CD14-positive monocyte (primary cell): ENCODE data around the gene CUX1. TPM values are rescaled to one million over a fixed set of nuclear protein-coding genes. Genes with fewer than 3 reads are reported as not detected.

Experiments used
- DNase-seq, 3 donors: peaks; one replicate each; pipeline ENCODE4 v3.0.0-alpha.2; 2011 to 2022
- H2AFZ ChIP-seq: 2 replicates; pipeline ENCODE4 v1.6.0; 2012; ENCODE audit warnings: mild to moderate bottlenecking, low read depth, low read length, inconsistent platforms; ENCODE audit not compliant: insufficient read depth, poor library complexity, severe bottlenecking
- H3K27ac ChIP-seq, 2 donors: 1 replicate in 1 of 2; 2 replicates in 1 of 2; pipeline ENCODE4 v1.5.1; 2012 to 2013; ENCODE audit warnings: low read length in 2 of 2, control low read depth in 1 of 2, inconsistent platforms in 1 of 2, low read depth in 1 of 2, mild to moderate bottlenecking in 1 of 2
- H3K27me3 ChIP-seq, 2 donors: one replicate each; pipeline versions ENCODE4 v1.6.0 to v1.6.1; 2011 to 2013; ENCODE audit warnings: low read length in 2 of 2; ENCODE audit not compliant: control insufficient read depth in 2 of 2, insufficient read depth in 2 of 2
- H3K36me3 ChIP-seq, 2 donors: replicated peaks in 1 of 2; 1 replicate in 1 of 2; 2 replicates in 1 of 2; pipeline versions ENCODE4 v1.5.1 to v1.6.1; 2012 to 2013; ENCODE audit warnings: low read length in 2 of 2, control low read depth in 1 of 2, inconsistent platforms in 1 of 2, mild to moderate bottlenecking in 1 of 2; ENCODE audit not compliant: insufficient read depth in 2 of 2, control insufficient read depth in 1 of 2
- H3K4me1 ChIP-seq, 2 donors: 1 replicate in 1 of 2; 2 replicates in 1 of 2; pipeline versions ENCODE4 v1.5.1 to v1.6.1; 2012 to 2013; ENCODE audit warnings: low read length in 2 of 2, control low read depth in 1 of 2, inconsistent platforms in 1 of 2, mild to moderate bottlenecking in 1 of 2, moderate library complexity in 1 of 2; ENCODE audit not compliant: insufficient read depth in 2 of 2, control insufficient read depth in 1 of 2
- H3K4me2 ChIP-seq: replicated peaks from 2 replicates; pipeline ENCODE3; 2012; ENCODE audit warnings: low read length, moderate library complexity, mild to moderate bottlenecking; ENCODE audit not compliant: poor library complexity, severe bottlenecking; ENCODE audit errors: extremely low read depth
- H3K4me3 ChIP-seq, 3 experiments: fragments of 200-600 bp in 1 of 3; sonication (generic) in 1 of 3; replicated peaks in 1 of 3; 1 replicate in 2 of 3; 2 replicates in 1 of 3; pipeline ENCODE4 v1.5.1; 2011 to 2013; ENCODE audit warnings: low read length in 3 of 3, mild to moderate bottlenecking in 3 of 3, control low read depth in 2 of 3, low read depth in 2 of 3, inconsistent platforms in 1 of 3, moderate library complexity in 1 of 3
- H3K79me2 ChIP-seq: 2 replicates; pipeline ENCODE4 v1.6.0; 2012; ENCODE audit warnings: mild to moderate bottlenecking, control low read depth, inconsistent platforms, low read length, moderate library complexity; ENCODE audit not compliant: insufficient read depth
- H3K9ac ChIP-seq: 2 replicates; pipeline ENCODE4 v1.6.0; 2017; ENCODE audit warnings: low read length, mild to moderate bottlenecking; ENCODE audit not compliant: insufficient read depth, poor library complexity, severe bottlenecking
- H3K9me3 ChIP-seq, 2 donors: replicated peaks in 1 of 2; 1 replicate in 1 of 2; 2 replicates in 1 of 2; pipeline versions ENCODE4 v1.5.1 to v1.6.1; 2012 to 2013; ENCODE audit warnings: low read length in 2 of 2, control low read depth in 1 of 2; ENCODE audit not compliant: control insufficient read depth in 1 of 2, insufficient read depth in 1 of 2
- H4K20me1 ChIP-seq: 2 replicates; pipeline ENCODE4 v1.6.0; 2012; ENCODE audit warnings: mild to moderate bottlenecking, low read length, control low read depth, moderate library complexity; ENCODE audit not compliant: insufficient read depth
- H3K27ac Mint-ChIP-seq, 7 donors: one replicate each; pipeline ENCODE4 v1.8.0; 2020; ENCODE audit warnings: mild to moderate bottlenecking in 7 of 7, mixed read lengths in 7 of 7, moderate library complexity in 6 of 7, inconsistent platforms in 2 of 7
- H3K27me3 Mint-ChIP-seq, 3 donors: one replicate each; pipeline ENCODE4 v1.8.0; 2021 to 2022; ENCODE audit warnings: low read depth in 3 of 3, mild to moderate bottlenecking in 3 of 3, mixed read lengths in 3 of 3, moderate library complexity in 3 of 3, inconsistent platforms in 1 of 3
- H3K36me3 Mint-ChIP-seq, 2 donors: one replicate each; pipeline ENCODE4 v1.8.0; 2020; ENCODE audit warnings: mixed read lengths in 2 of 2, inconsistent platforms in 1 of 2, mild to moderate bottlenecking in 1 of 2
- H3K4me1 Mint-ChIP-seq: one replicate; pipeline ENCODE4 v1.8.0; 2020; ENCODE audit warnings: mild to moderate bottlenecking, mixed read lengths
- H3K4me3 Mint-ChIP-seq, 2 donors: one replicate each; pipeline ENCODE4 v1.8.0; 2020; ENCODE audit warnings: mild to moderate bottlenecking in 2 of 2, mixed read lengths in 2 of 2, moderate library complexity in 1 of 2
- H3K9me3 Mint-ChIP-seq, 7 donors: one replicate each; pipeline ENCODE4 v1.8.0; 2020 to 2022; ENCODE audit warnings: mixed read lengths in 7 of 7, mild to moderate bottlenecking in 6 of 7, moderate library complexity in 6 of 7, inconsistent platforms in 2 of 7
- whole genome bisulfite sequencing: methylation state at CpG from one replicate; pipeline ENCODE4 v1.1.5; 2013; ENCODE audit warnings: missing lambda C conversion rate; ENCODE audit not compliant: insufficient coverage; 5-methylcytosine and 5-hydroxymethylcytosine counted together
- intact Hi-C, 2 donors: fragments of 100-400 bp; cut with micrococcal nuclease; formaldehyde crosslinking; loops; one replicate each; pipeline versions ENCODE4 v1.15.0 to v1.15.1; 2023
- polyA plus RNA-seq, 3 donors: library from polyadenylated mRNA; depleted of rRNA in 1 of 3; unstranded in 2 of 3; stranded (reverse) in 1 of 3; fragments of 300-500 nt in 2 of 3; fragments of >200 nt in 1 of 3; fragmentation: Illumina TruSeq in 2 of 3; gene quantifications; 1 replicate in 2 of 3; 2 replicates in 1 of 3; pipeline ENCODE4 v1.2.3, GENCODE V29; 2012 to 2021
- TF ChIP-seq, protein P1 (sequence below): fragments of 200-600 bp; IDR thresholded peaks from one replicate; pipeline ENCODE4 v1.8.0; 2022; ENCODE audit warnings: antibody characterized with exemption, mild to moderate bottlenecking

CUX1 gene
- polyA plus RNA-seq, 3 donors: 17.6 to 38.0 (median 28.0) TPM

DNA sequence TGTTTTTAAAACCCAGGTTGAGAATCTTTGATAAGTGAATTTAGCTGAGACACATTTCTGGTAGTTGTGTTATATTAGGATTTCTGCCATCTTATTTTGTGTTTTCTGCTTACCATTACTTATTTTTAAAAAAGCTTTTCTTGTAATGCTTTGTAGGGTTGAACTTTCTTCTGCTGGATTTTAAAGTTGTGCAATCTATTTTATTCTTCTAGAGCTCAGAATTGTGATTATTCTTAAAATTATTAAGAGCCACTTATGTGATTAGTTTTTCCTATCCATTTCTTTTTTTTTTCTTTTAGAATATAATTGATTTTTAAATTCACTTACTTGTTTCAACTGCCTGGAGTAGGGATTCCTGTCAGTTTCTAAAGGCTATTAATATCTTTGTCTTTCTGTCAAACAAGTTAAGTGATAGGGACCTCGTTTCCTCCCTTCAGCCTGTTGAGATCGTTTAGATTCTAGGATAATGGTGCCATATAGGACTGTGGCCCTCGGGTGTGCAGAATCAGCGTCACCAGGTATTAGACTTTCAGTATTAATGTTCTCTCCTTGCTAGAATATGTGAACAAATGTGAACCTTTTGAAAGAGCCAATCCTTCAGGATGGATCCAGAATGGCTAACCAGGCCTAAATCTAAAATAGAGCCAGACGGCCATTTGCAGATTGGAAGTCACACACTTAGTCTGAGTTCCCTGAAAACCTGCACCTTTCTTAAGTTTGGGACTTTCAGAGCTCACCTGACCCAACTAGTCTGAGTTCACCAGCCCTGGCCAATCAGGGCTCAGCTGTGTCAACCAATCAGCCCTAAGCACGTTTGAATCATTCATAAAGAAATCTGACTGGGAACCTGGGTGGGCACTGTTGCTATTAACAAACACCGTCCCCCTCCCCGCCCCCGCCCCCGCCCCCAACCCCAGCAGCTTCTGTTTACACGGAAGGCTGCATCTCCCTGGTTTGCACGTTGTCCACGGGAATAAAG is 26.2 kb downstream of the CUX1 start:
- no peaks in the 10 kb centered on the region for H3K36me3 ChIP-seq
- 77% methylated on average over 2 of the region's 13 CpGs for WGBS
- peak overlapping the region in 2 of 7 donors; percentile 26 to 60 for H3K27ac Mint-ChIP-seq

DNA sequence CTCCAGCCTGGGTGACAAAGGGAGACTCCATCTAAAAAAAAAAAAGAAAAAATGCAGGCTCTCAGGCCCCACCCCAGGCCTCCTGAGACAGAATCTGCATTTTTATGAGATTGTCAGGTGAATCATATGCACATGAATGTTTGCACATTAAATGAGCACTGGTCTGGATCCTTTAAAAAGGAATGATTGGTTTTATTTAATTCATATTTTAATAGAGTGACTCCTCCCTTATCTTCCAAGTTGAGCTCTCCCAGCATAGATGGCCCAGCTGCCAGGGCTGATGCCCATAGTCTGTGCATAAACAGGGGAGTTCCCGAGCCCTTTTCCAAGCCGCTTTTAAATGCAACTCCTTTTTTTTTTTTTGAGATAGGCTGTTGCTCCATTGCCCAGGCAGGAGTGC is 28.5 kb downstream of the CUX1 start:
- WGBS: 100% methylated on average over 2 of the region's 2 CpGs
- Histone ChIP-seq H4K20me1 (peaks cover 98% of the 10 kb centered on the region), H2AFZ (no peak overlapping the region), H3K9ac (no peak overlapping the region), H3K27me3 (no peaks in the 10 kb centered on the region), H3K79me2 (peaks cover 100% of the 10 kb centered on the region), H3K4me2 (no peak overlapping the region), H3K27ac (no peak overlapping the region), H3K9me3 (peaks cover 13 to 18% of the 10 kb centered on the region in 2 donors), H3K4me1 (peaks cover 0 to 6% of the 10 kb centered on the region in 2 donors), H3K36me3 (no peaks in the 10 kb centered on the region), H3K4me3 (no peak overlapping the region)
- TF ChIP-seq, protein P1, sequence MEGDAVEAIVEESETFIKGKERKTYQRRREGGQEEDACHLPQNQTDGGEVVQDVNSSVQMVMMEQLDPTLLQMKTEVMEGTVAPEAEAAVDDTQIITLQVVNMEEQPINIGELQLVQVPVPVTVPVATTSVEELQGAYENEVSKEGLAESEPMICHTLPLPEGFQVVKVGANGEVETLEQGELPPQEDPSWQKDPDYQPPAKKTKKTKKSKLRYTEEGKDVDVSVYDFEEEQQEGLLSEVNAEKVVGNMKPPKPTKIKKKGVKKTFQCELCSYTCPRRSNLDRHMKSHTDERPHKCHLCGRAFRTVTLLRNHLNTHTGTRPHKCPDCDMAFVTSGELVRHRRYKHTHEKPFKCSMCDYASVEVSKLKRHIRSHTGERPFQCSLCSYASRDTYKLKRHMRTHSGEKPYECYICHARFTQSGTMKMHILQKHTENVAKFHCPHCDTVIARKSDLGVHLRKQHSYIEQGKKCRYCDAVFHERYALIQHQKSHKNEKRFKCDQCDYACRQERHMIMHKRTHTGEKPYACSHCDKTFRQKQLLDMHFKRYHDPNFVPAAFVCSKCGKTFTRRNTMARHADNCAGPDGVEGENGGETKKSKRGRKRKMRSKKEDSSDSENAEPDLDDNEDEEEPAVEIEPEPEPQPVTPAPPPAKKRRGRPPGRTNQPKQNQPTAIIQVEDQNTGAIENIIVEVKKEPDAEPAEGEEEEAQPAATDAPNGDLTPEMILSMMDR: no peak
- Mint-ChIP-seq H3K4me1 (peaks cover 8% of the 10 kb centered on the region), H3K4me3 (no peak overlapping the region), H3K36me3 (peaks cover 5 to 31% of the 10 kb centered on the region in 2 donors), H3K27ac (no peak overlapping the region), H3K27me3 (peaks cover 0 to 2% (median 1%) of the 10 kb centered on the region in 3 donors), H3K9me3 (peaks cover 9 to 20% (median 13%) of the 10 kb centered on the region in 7 donors)
- intact Hi-C loops: no loop called here
- no peak for DNase-seq

More for the DNA sequence above, 26.2 kb downstream of the CUX1 start:
- peaks cover 96% of the 10 kb centered on the region for H4K20me1 ChIP-seq
- no peak for DNase-seq
- peaks cover 0 to 1% (median 1%) of the 10 kb centered on the region in 3 donors for H3K27me3 Mint-ChIP-seq
- no peak overlapping the region for H3K27ac ChIP-seq
- H3K4me2 ChIP-seq: no peak overlapping the region
- peaks cover 100% of the 10 kb centered on the region for H3K79me2 ChIP-seq
- intact Hi-C loops: no loop called here
- peaks cover 5 to 31% of the 10 kb centered on the region in 2 donors for H3K36me3 Mint-ChIP-seq
- TF ChIP-seq, protein P1: no peak
- no peaks in the 10 kb centered on the region for H3K4me1 ChIP-seq
- peaks cover 6 to 17% (median 12%) of the 10 kb centered on the region in 7 donors for H3K9me3 Mint-ChIP-seq
- no peak overlapping the region for H3K4me3 ChIP-seq
- H3K4me1 Mint-ChIP-seq: peaks cover 9% of the 10 kb centered on the region
- H2AFZ ChIP-seq: no peak overlapping the region
- no peak overlapping the region for H3K4me3 Mint-ChIP-seq
- H3K9ac ChIP-seq: no peak overlapping the region
- peaks cover 13 to 18% of the 10 kb centered on the region in 2 donors for H3K9me3 ChIP-seq
- no peaks in the 10 kb centered on the region for H3K27me3 ChIP-seq
